GM12873 (cell line): ENCODE data around the gene KCNJ16.
A peak's percentile ranks its signal among the peaks of the same experiment; 100 is the strongest.

Source experiments
- TF ChIP-seq, protein P1 (sequence below): IDR thresholded peaks from 2 replicates; pipeline ENCODE4 v1.5.1; 2012; ENCODE audit warnings: low read depth, mild to moderate bottlenecking, moderate library complexity, low read length, control low read depth; ENCODE audit not compliant: insufficient read depth; ENCODE audit errors: missing control alignments

Gene KCNJ16

DNA sequence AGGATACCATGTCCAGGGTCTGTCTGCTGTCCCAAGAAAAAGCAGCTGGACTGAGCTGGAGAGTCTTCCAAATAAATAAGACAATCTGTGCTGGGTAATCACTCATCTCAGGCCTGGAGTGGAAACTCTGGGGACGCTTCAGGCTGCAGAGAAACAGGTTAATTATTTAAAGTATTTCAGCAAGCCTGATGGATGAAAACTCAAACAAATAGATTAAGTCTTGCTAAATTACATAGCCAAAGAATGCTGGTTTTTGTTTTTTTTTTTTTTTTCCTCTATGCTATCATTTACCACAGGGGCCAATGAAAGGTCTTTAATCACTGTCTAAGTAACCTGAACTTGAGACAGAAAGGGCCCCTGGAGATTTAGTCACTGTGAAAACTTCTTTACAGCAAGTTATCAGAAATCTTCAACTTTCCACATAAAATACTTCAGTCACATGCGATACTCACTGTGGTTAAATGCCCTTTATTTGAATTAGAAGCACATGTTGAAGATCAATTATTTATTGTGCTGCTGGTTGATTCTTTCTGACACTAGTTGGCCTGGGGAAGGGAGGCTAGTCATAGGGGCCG, 63.4 kb downstream of the KCNJ16 start:
- TF ChIP-seq, protein P1, sequence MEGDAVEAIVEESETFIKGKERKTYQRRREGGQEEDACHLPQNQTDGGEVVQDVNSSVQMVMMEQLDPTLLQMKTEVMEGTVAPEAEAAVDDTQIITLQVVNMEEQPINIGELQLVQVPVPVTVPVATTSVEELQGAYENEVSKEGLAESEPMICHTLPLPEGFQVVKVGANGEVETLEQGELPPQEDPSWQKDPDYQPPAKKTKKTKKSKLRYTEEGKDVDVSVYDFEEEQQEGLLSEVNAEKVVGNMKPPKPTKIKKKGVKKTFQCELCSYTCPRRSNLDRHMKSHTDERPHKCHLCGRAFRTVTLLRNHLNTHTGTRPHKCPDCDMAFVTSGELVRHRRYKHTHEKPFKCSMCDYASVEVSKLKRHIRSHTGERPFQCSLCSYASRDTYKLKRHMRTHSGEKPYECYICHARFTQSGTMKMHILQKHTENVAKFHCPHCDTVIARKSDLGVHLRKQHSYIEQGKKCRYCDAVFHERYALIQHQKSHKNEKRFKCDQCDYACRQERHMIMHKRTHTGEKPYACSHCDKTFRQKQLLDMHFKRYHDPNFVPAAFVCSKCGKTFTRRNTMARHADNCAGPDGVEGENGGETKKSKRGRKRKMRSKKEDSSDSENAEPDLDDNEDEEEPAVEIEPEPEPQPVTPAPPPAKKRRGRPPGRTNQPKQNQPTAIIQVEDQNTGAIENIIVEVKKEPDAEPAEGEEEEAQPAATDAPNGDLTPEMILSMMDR = no peak

DNA sequence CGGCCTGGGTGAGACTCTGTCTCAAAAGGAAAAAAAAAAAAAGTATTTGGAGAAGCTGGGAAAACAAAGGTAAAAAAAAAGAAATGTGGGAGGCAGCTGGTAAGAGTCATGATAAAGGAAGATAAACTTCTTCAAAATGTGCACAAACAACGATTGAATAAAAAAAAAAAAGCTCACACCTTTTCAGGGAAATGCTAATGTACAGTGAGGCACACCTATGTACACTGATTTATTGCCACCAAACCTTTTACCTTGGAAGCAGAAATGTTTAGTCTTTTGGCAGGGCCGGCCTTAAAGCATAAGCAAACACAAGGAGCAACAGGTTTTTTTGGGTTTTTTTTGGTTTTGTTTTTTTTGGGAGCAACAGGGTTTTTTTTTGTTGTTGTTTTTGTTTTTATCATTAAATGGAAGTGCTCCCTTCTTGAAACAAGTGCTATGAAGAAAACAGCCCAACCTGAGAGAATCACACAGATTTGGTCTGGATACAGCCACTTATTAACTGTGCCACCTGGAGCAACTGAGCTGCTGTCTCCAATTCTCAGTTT, 64.5 kb downstream of the KCNJ16 start:
- TF ChIP-seq, protein P1 = no peak

DNA sequence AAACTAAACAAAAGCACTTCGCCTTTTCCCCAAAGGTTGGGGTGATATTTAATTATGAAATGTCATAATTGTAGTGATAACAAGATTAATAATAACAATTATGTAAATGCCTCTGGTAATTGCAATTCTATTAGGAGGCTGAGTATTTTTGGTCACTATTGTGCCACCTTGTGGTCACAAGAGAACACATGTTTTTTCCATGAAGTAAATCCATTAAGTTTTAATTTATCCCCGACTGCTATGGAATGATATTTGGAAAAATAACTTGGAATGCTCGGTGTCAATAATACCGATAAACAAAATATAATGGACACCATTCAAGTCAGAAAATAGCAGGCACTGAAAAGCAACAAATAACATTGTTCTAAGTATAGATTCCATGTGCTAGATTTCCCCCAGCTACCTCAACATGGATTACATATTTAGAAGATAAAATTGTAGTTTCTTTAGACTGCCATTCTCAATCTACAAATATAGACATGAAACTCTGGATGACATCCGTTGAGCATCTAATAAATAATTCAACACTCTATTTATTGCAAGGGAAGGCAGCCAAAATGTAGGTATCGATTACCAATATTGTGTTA, 69.3 kb downstream of the KCNJ16 start:
- TF ChIP-seq, protein P1 = peak; percentile 43

DNA sequence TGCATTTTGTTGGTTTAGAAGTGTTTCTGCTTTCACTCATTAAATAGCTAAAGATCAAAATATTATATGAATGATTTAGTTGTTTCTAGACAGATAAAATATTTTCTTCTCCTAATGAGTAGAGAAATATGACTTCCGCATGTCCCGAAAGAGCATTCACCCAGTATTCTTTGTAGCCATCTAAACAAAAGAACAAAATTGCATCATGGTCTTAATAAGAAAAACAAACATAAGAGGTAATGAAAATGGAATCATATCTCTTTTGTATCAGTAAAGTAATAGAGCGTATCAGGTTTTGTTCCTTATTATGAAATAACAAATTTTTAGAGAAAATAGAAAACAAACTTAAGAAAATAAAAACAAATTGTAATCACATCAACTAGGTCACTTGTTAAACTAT, 78.2 kb downstream of the KCNJ16 start:
- TF ChIP-seq, protein P1 = no peak

DNA sequence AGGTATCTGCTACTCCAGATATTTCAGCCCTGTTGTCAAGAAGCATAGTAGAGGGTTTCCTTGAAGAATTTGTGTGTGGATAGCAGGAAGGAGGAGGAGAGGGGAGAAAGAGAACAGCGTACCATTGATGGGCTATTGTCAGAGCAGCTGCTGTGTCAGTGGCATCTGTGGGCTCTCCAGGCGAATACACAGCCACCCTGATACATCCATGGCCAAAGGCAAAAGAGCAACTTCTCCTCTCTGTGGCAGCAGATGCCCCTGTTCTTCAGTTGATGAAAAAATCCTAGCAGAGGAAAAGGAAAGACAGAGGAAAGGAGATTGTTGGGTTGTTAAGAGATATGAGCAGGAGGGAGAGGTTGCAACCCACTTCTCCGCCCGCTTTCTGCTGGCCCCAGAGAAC, 82.1 kb downstream of the KCNJ16 start:
- TF ChIP-seq, protein P1 = no peak

DNA sequence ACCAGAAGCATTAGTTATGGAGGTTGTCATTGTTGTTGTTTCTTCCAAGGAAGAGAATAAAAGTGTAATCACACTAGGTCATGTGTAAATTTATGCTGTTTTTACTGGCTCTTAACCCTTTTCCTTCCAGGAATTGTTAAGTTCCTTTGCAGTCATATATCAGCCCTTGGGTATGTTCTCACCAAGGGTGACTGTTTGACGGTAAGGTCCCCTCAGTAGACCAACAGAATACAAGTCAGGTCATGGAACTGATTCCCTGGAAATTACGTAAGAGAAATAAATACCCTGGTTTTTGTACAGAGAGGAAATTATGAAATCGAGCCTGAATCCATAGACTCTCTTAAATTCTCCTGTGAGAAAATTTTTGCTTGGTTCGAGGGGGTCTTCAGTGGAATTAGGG, 83.2 kb downstream of the KCNJ16 start:
- TF ChIP-seq, protein P1 = no peak

DNA sequence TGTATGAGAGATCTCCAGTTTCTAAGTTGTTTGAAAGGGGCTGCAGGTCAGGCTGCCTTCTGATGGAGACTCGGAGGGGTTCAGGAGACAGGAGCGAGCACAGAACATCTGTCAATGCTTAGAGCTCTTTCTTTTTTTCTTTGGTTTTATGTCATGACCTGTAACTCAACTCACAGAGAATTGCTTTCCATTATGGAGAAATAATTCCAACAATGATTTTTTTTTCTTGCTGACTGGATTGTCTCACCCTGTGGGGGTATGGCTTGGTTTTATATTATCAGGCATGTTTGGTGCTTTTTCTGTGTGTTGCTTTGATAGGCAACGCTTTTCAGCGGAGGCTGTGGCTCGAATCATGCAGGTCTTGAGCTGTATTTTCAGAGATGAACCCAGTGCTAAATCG, 83.6 kb downstream of the KCNJ16 start:
- TF ChIP-seq, protein P1 = no peak
